Dendritic cell treated with granulocyte-macrophage colony-stimulating factor and Interleukin-4, amounts not matched to agents 40 ng/mL and 50 ng/mL, for 4 days (primary cell): ENCODE data around the gene NHERF2.

Source experiments
- H3K27ac Mint-ChIP-seq: one replicate; pipeline ENCODE4 v1.8.0; 2022; ENCODE audit warnings: mild to moderate bottlenecking, mixed read lengths
- H3K27me3 Mint-ChIP-seq: one replicate; pipeline ENCODE4 v1.8.0; 2022; ENCODE audit warnings: mild to moderate bottlenecking, mixed read lengths
- H3K36me3 Mint-ChIP-seq: one replicate; pipeline ENCODE4 v1.8.0; 2022; ENCODE audit warnings: low read depth, mixed read lengths
- H3K4me1 Mint-ChIP-seq: one replicate; pipeline ENCODE4 v1.8.0; 2022; ENCODE audit warnings: low read depth, mixed read lengths
- H3K4me3 Mint-ChIP-seq: one replicate; pipeline ENCODE4 v1.8.0; 2022; ENCODE audit warnings: mild to moderate bottlenecking, moderate library complexity, mixed read lengths
- H3K9me3 Mint-ChIP-seq: one replicate; pipeline ENCODE4 v1.8.0; 2022; ENCODE audit warnings: mixed read lengths
- intact Hi-C: fragments of 100-400 bp; cut with micrococcal nuclease; formaldehyde crosslinking; loops from one replicate; pipeline ENCODE4 v1.15.0; 2022

The NHERF2 gene

GRCh38 chr16:2026461-2027023, at the start of gene NHERF2:
Gene NHERF2 (plus strand): TSS chr16:2026902. CDS start chr16:2027006, 104 bp downstream.
- Mint-ChIP-seq H3K9me3 (no peaks in the 10 kb centered on the region), H3K4me3 (peak within 1 kb of the TSS; percentile 67), H3K27ac (no peak within 1 kb of the TSS), H3K36me3 (no peaks in the 10 kb centered on the region), H3K4me1 (peaks cover 33% of the 10 kb centered on the region), H3K27me3 (peaks cover 70% of the 10 kb centered on the region)
- intact Hi-C loops, result no loop called here

GRCh38 chr16:1976951-1977874, 49.5 kb upstream of the NHERF2 start:
- no peaks in the 10 kb centered on the region for H3K9me3 Mint-ChIP-seq
- intact Hi-C loops, result no loop called here
- peaks cover 61% of the 10 kb centered on the region for H3K36me3 Mint-ChIP-seq
- H3K27ac Mint-ChIP-seq, result no peak overlapping the region
- H3K4me1 Mint-ChIP-seq, result peaks cover 22% of the 10 kb centered on the region
- peaks cover 48% of the 10 kb centered on the region for H3K27me3 Mint-ChIP-seq
- no peak overlapping the region for H3K4me3 Mint-ChIP-seq

- Mint-ChIP-seq H3K27ac (no peak overlapping the region), H3K4me3 (no peak overlapping the region), H3K27me3 (peaks cover 54% of the 10 kb centered on the region), H3K36me3 (peaks cover 60% of the 10 kb centered on the region), H3K4me1 (peaks cover 22% of the 10 kb centered on the region), H3K9me3 (no peaks in the 10 kb centered on the region)
- intact Hi-C loops, result no loop called here
Measured at GRCh38 chr16:1977875-1978268, 48.8 kb upstream of the NHERF2 start.

GRCh38 chr16:1978476-1979120, 48.1 kb upstream of the NHERF2 start:
- Mint-ChIP-seq H3K27ac (no peak overlapping the region), H3K36me3 (peaks cover 60% of the 10 kb centered on the region)

GRCh38 chr16:1979271-1980029, 47.3 kb upstream of the NHERF2 start:
- no peak overlapping the region for H3K27ac Mint-ChIP-seq
- intact Hi-C loops, result no loop called here
- peaks cover 17% of the 10 kb centered on the region for H3K4me1 Mint-ChIP-seq
- no peaks in the 10 kb centered on the region for H3K9me3 Mint-ChIP-seq
- no peak overlapping the region for H3K4me3 Mint-ChIP-seq
- H3K27me3 Mint-ChIP-seq, result peaks cover 62% of the 10 kb centered on the region
- H3K36me3 Mint-ChIP-seq, result peaks cover 52% of the 10 kb centered on the region

More at GRCh38 chr16:1978476-1979120, 48.1 kb upstream of the NHERF2 start:
- peaks cover 22% of the 10 kb centered on the region for H3K4me1 Mint-ChIP-seq
- no peaks in the 10 kb centered on the region for H3K9me3 Mint-ChIP-seq
- H3K27me3 Mint-ChIP-seq, result peaks cover 62% of the 10 kb centered on the region
- no peak overlapping the region for H3K4me3 Mint-ChIP-seq
- intact Hi-C loops, result no loop called here

GRCh38 chr16:1980030-1980769, 46.5 kb upstream of the NHERF2 start:
- H3K4me3 Mint-ChIP-seq, result no peak overlapping the region
- no peaks in the 10 kb centered on the region for H3K9me3 Mint-ChIP-seq
- H3K27ac Mint-ChIP-seq, result no peak overlapping the region
- peaks cover 25% of the 10 kb centered on the region for H3K4me1 Mint-ChIP-seq
- intact Hi-C loops, result no loop called here
- H3K27me3 Mint-ChIP-seq, result peaks cover 62% of the 10 kb centered on the region
- H3K36me3 Mint-ChIP-seq, result peaks cover 46% of the 10 kb centered on the region

GRCh38 chr16:1980770-1981087, 46.0 kb upstream of the NHERF2 start:
- Mint-ChIP-seq H3K27me3 (peaks cover 62% of the 10 kb centered on the region), H3K4me1 (peaks cover 30% of the 10 kb centered on the region), H3K27ac (no peak overlapping the region), H3K36me3 (peaks cover 46% of the 10 kb centered on the region), H3K9me3 (no peaks in the 10 kb centered on the region), H3K4me3 (no peak overlapping the region)
- intact Hi-C loops, result no loop called here

GRCh38 chr16:1981398-1981836, 45.3 kb upstream of the NHERF2 start, which contains the start of gene NOXO1:
Gene NOXO1 (minus strand): TSS chr16:1981469. CDS start chr16:1981179, 290 bp downstream.
- Mint-ChIP-seq H3K27ac (no peak within 1 kb of the TSS), H3K4me3 (no peak within 1 kb of the TSS), H3K27me3 (peaks cover 62% of the 10 kb centered on the region), H3K4me1 (peaks cover 36% of the 10 kb centered on the region), H3K36me3 (peaks cover 46% of the 10 kb centered on the region), H3K9me3 (no peaks in the 10 kb centered on the region)
- intact Hi-C loops, result no loop called here

- peaks cover 42% of the 10 kb centered on the region for H3K4me1 Mint-ChIP-seq
- no peak overlapping the region for H3K4me3 Mint-ChIP-seq
- no peaks in the 10 kb centered on the region for H3K9me3 Mint-ChIP-seq
- H3K27me3 Mint-ChIP-seq, result peaks cover 66% of the 10 kb centered on the region
- H3K36me3 Mint-ChIP-seq, result peaks cover 46% of the 10 kb centered on the region
- no peak overlapping the region for H3K27ac Mint-ChIP-seq
- intact Hi-C loops, result no loop called here
Measured at GRCh38 chr16:1982013-1982433, 44.7 kb upstream of the NHERF2 start.

- Mint-ChIP-seq H3K27me3 (peaks cover 64% of the 10 kb centered on the region), H3K27ac (peak overlapping the region; percentile 73), H3K9me3 (no peaks in the 10 kb centered on the region), H3K36me3 (peaks cover 44% of the 10 kb centered on the region), H3K4me1 (peaks cover 42% of the 10 kb centered on the region), H3K4me3 (peak overlapping the region; percentile 79)
- intact Hi-C loops, result no loop called here
Measured at GRCh38 chr16:1982991-1983543, 43.6 kb upstream of the NHERF2 start.

- H3K27ac Mint-ChIP-seq, result peak within 1 kb of the TSS; percentile 73
- no peaks in the 10 kb centered on the region for H3K9me3 Mint-ChIP-seq
- intact Hi-C loops, result no loop called here
- peaks cover 39% of the 10 kb centered on the region for H3K4me1 Mint-ChIP-seq
- H3K27me3 Mint-ChIP-seq, result peaks cover 62% of the 10 kb centered on the region
- peaks cover 38% of the 10 kb centered on the region for H3K36me3 Mint-ChIP-seq
- peak within 1 kb of the TSS; percentile 79 for H3K4me3 Mint-ChIP-seq
Measured at GRCh38 chr16:1983544-1984346, 43.0 kb upstream of the NHERF2 start, which contains the start of gene GFER. Gene GFER (plus strand): TSS chr16:1984193. CDS start chr16:1984219, 26 bp downstream.
